Measurements from ENCODE around the gene ADAMTS2. TPM values are rescaled to one million over a fixed set of nuclear protein-coding genes. Genes with fewer than 3 reads are reported as not detected.

ADAMTS2 gene
- total RNA-seq, 4 donors from 2014 or later, result 6.0 to 20.9 (median 13.5) TPM

- no peaks in the 10 kb centered on the region for H3K36me3 ChIP-seq
- 60 to 79% methylated on average over 6 to 23 of the region's 23 CpGs for WGBS, 2 donors (ENCODE audit: low coverage in 1 of 2)
- peak overlapping the region; percentile 70 to 79 (median 74) for H3K27ac ChIP-seq
- peak in 2 of 3 donors; percentile 30 to 53 for TF ChIP-seq POLR2AphosphoS5 (IDR thresholded peaks at IDR 0.05)
- no peak for TF ChIP-seq EP300 (IDR thresholded peaks at IDR 0.05; ENCODE audit: low read depth)
- no peak for TF ChIP-seq CTCF (IDR thresholded peaks at IDR 0.05)
- TF ChIP-seq POLR2A (IDR thresholded peaks at IDR 0.05), result no peak
- DNase-seq, result peak; percentile 59
- no peak overlapping the region for H3K4me3 ChIP-seq
- peaks cover 0 to 7% (median 2%) of the 10 kb centered on the region in 4 donors for H3K4me1 ChIP-seq
- in situ Hi-C loops (cut with MboI; ENCODE audit: low pct_ligation_motif_present in 1 of 4, low pct_unique_long_range_greater_than_20kb in 1 of 4, low sequenced_read_pairs in 3 of 4), result no loop called here
- H3K27me3 ChIP-seq, result no peaks in the 10 kb centered on the region
- H3K9me3 ChIP-seq, result no peaks in the 10 kb centered on the region
- intact Hi-C loops (cut with DNase I; ENCODE audit: low total_unique reads), result no loop called here
Measured at GRCh38 chr5:179275941-179276837, 69.1 kb downstream of the ADAMTS2 start.

GRCh38 chr5:179275381-179275878 is 69.8 kb downstream of the ADAMTS2 start:
- Histone ChIP-seq H3K36me3 (no peaks in the 10 kb centered on the region), H3K27ac (peak overlapping the region; percentile 70 to 79 (median 74)), H3K4me1 (peaks cover 0 to 12% (median 2%) of the 10 kb centered on the region in 4 donors), H3K27me3 (no peaks in the 10 kb centered on the region), H3K9me3 (no peaks in the 10 kb centered on the region), H3K4me3 (no peak overlapping the region)
- WGBS, 2 donors (ENCODE audit: low coverage in 1 of 2), result 80 to 89% methylated on average over 1 to 15 of the region's 15 CpGs
- in situ Hi-C loops (cut with MboI; ENCODE audit: low pct_ligation_motif_present in 1 of 4, low pct_unique_long_range_greater_than_20kb in 1 of 4, low sequenced_read_pairs in 3 of 4) (no loop called here), intact Hi-C loops (cut with DNase I; ENCODE audit: low total_unique reads) (no loop called here)
- no peak for DNase-seq
- TF ChIP-seq POLR2A (IDR thresholded peaks at IDR 0.05) (no peak), EP300 (IDR thresholded peaks at IDR 0.05; ENCODE audit: low read depth) (no peak), POLR2AphosphoS5 (IDR thresholded peaks at IDR 0.05) (no peak), CTCF (IDR thresholded peaks at IDR 0.05) (no peak)

- intact Hi-C loops (cut with DNase I; ENCODE audit: low total_unique reads) (no loop called here), in situ Hi-C loops (cut with MboI; ENCODE audit: low pct_ligation_motif_present in 1 of 4, low pct_unique_long_range_greater_than_20kb in 1 of 4, low sequenced_read_pairs in 3 of 4) (no loop called here)
- H3K27ac ChIP-seq, result peak overlapping the region; percentile 70 to 79 (median 74)
- no peaks in the 10 kb centered on the region for H3K9me3 ChIP-seq
- 85 to 94% methylated on average over 5 to 26 of the region's 26 CpGs for WGBS, 2 donors (ENCODE audit: low coverage in 1 of 2)
- H3K4me1 ChIP-seq, result peaks cover 0 to 16% (median 4%) of the 10 kb centered on the region in 4 donors
- TF ChIP-seq EP300 (IDR thresholded peaks at IDR 0.05; ENCODE audit: low read depth) (no peak), POLR2A (IDR thresholded peaks at IDR 0.05) (no peak), POLR2AphosphoS5 (IDR thresholded peaks at IDR 0.05) (no peak), CTCF (IDR thresholded peaks at IDR 0.05) (no peak)
- DNase-seq, result no peak
- H3K4me3 ChIP-seq, result no peak overlapping the region
- H3K36me3 ChIP-seq, result no peaks in the 10 kb centered on the region
- H3K27me3 ChIP-seq, result no peaks in the 10 kb centered on the region
Measured at GRCh38 chr5:179274321-179275315, 70.6 kb downstream of the ADAMTS2 start.

Measured in transverse colon (tissue), 4 donors.